ENCODE measurements around the gene DOCK9. TPM values are rescaled to one million over a fixed set of nuclear protein-coding genes. Genes with fewer than 3 reads are reported as not detected.

Gene DOCK9
- total RNA-seq, 4 donors from 2014 or later = 31.4 to 46.7 (median 45.6) TPM

GRCh38 chr13:98781470-98781869 lies 196.4 kb downstream of the DOCK9 start:
- no peaks in the 10 kb centered on the region for H3K4me1 ChIP-seq
- TF ChIP-seq POLR2A (IDR thresholded peaks at IDR 0.05) (no peak), CTCF (IDR thresholded peaks at IDR 0.05 in 4 of 5, conservative IDR thresholded peaks at IDR 0.05 in 1 of 5) (no peak)

GRCh38 chr13:98781045-98781444 lies 196.8 kb downstream of the DOCK9 start:
- no peaks in the 10 kb centered on the region for H3K27me3 ChIP-seq
- TF ChIP-seq POLR2A (IDR thresholded peaks at IDR 0.05) = no peak
- no peak for TF ChIP-seq CTCF (IDR thresholded peaks at IDR 0.05 in 4 of 5, conservative IDR thresholded peaks at IDR 0.05 in 1 of 5)
- no peak overlapping the region for H3K4me3 ChIP-seq
- H3K36me3 ChIP-seq = no peaks in the 10 kb centered on the region
- no peaks in the 10 kb centered on the region for H3K4me1 ChIP-seq
- no peak for DNase-seq
- intact Hi-C loops (cut with DNase I; ENCODE audit: low total_unique reads) = no loop called here
- no peaks in the 10 kb centered on the region for H3K9me3 ChIP-seq
- no peak for ATAC-seq
- H3K27ac ChIP-seq = no peak overlapping the region
- in situ Hi-C loops (cut with MboI; ENCODE audit: low sequenced_read_pairs in 4 of 4) = no loop called here

More at GRCh38 chr13:98781470-98781869, 196.4 kb downstream of the DOCK9 start:
- no peak for ATAC-seq
- no peaks in the 10 kb centered on the region for H3K9me3 ChIP-seq
- no peak for DNase-seq
- H3K27ac ChIP-seq = no peak overlapping the region
- H3K36me3 ChIP-seq = no peaks in the 10 kb centered on the region
- intact Hi-C loops (cut with DNase I; ENCODE audit: low total_unique reads) = no loop called here
- H3K4me3 ChIP-seq = no peak overlapping the region
- no peaks in the 10 kb centered on the region for H3K27me3 ChIP-seq
- in situ Hi-C loops (cut with MboI; ENCODE audit: low sequenced_read_pairs in 4 of 4) = no loop called here

- Histone ChIP-seq H3K27ac (no peak overlapping the region), H3K4me1 (no peaks in the 10 kb centered on the region), H3K4me3 (no peak overlapping the region), H3K36me3 (no peaks in the 10 kb centered on the region), H3K9me3 (no peaks in the 10 kb centered on the region), H3K27me3 (no peaks in the 10 kb centered on the region)
- in situ Hi-C loops (cut with MboI; ENCODE audit: low sequenced_read_pairs in 4 of 4) (no loop called here), intact Hi-C loops (cut with DNase I; ENCODE audit: low total_unique reads) (no loop called here)
- ATAC-seq (no peak), DNase-seq (no peak)
- TF ChIP-seq POLR2A (IDR thresholded peaks at IDR 0.05) (no peak), CTCF (IDR thresholded peaks at IDR 0.05 in 4 of 5, conservative IDR thresholded peaks at IDR 0.05 in 1 of 5) (no peak)
Observed at GRCh38 chr13:98780451-98780850, 197.4 kb downstream of the DOCK9 start.

- ATAC-seq (no peak), DNase-seq (no peak)
- intact Hi-C loops (cut with DNase I; ENCODE audit: low total_unique reads) = no loop called here
- Histone ChIP-seq H3K27ac (no peak overlapping the region), H3K4me3 (no peak overlapping the region), H3K27me3 (no peaks in the 10 kb centered on the region), H3K4me1 (no peaks in the 10 kb centered on the region), H3K9me3 (no peaks in the 10 kb centered on the region), H3K36me3 (no peaks in the 10 kb centered on the region)
- in situ Hi-C loops (cut with MboI; ENCODE audit: low sequenced_read_pairs in 4 of 4) = no loop called here
- TF ChIP-seq CTCF (IDR thresholded peaks at IDR 0.05 in 4 of 5, conservative IDR thresholded peaks at IDR 0.05 in 1 of 5) (no peak), POLR2A (IDR thresholded peaks at IDR 0.05) (no peak)
Observed at GRCh38 chr13:98779695-98780094, 198.2 kb downstream of the DOCK9 start.

- no peaks in the 10 kb centered on the region for H3K36me3 ChIP-seq
- H3K4me1 ChIP-seq = no peaks in the 10 kb centered on the region
- no peak overlapping the region for H3K27ac ChIP-seq
- no peaks in the 10 kb centered on the region for H3K27me3 ChIP-seq
- in situ Hi-C loops (cut with MboI; ENCODE audit: low sequenced_read_pairs in 4 of 4) (no loop called here), intact Hi-C loops (cut with DNase I; ENCODE audit: low total_unique reads) (no loop called here)
- ATAC-seq = no peak
- H3K9me3 ChIP-seq = no peaks in the 10 kb centered on the region
- TF ChIP-seq CTCF (IDR thresholded peaks at IDR 0.05 in 4 of 5, conservative IDR thresholded peaks at IDR 0.05 in 1 of 5) (no peak), POLR2A (IDR thresholded peaks at IDR 0.05) (no peak)
- H3K4me3 ChIP-seq = no peak overlapping the region
- DNase-seq = no peak
Observed at GRCh38 chr13:98778749-98779148, 199.1 kb downstream of the DOCK9 start.

All from gastrocnemius medialis (tissue), 4 donors.